ENCODE measurements around the gene MRPL19. TPM values are rescaled to one million over a fixed set of nuclear protein-coding genes. Genes with fewer than 3 reads are reported as not detected.

The MRPL19 gene
- total and polyA plus RNA-seq, 2 donors (not counting 3 experiments of a cell fraction or from before 2014, with no cell fraction given) = 13.0 to 52.3 TPM

GRCh38 chr2:75710220-75710576, 63.6 kb downstream of the MRPL19 start:
- no peaks in the 10 kb centered on the region for H3K9me3 ChIP-seq (replicated peaks; ENCODE audit: control insufficient read depth, insufficient read depth, low read length)
- peak overlapping the region; percentile 97 for H2AFZ ChIP-seq (ENCODE audit: low read depth, low read length)
- H3K27ac ChIP-seq (ENCODE audit: insufficient read depth, low read depth, low read length) = peak overlapping the region; percentile 81
- peaks cover 2 to 4% of the 10 kb centered on the region in 2 experiments for H3K27me3 ChIP-seq (ENCODE audit: control insufficient read depth in 2 of 2, insufficient read depth in 2 of 2, low read length in 2 of 2)
- H3K4me1 ChIP-seq (ENCODE audit: control insufficient read depth, extremely low read depth, insufficient read depth, low read length) = peaks cover 30% of the 10 kb centered on the region
- peak overlapping the region; percentile 46 to 98 (median 92) for H3K4me3 ChIP-seq (replicated peaks in 1 of 3; ENCODE audit: insufficient read depth in 1 of 3, low read depth in 1 of 3, low read length in 3 of 3)
- no peaks in the 10 kb centered on the region for H4K20me1 ChIP-seq (replicated peaks; ENCODE audit: control insufficient read depth, extremely low read depth, insufficient read depth, low read length)
- no peak for DNase-seq (ENCODE audit: low read depth, low spot score)
- H3K9ac ChIP-seq (replicated peaks; ENCODE audit: extremely low read depth, insufficient read depth, low read length) = peak overlapping the region; percentile 85
- intact Hi-C loops (cut with micrococcal nuclease) = loop anchor here (1.0 to 2.0 kb wide), 2 partner anchors 64 to 69 kb away; partner anchors contain the start of gene MRPL19
- no TSS peak for BruUV-seq (replicated peaks)
- no peaks in the 10 kb centered on the region for H3K9me1 ChIP-seq (replicated peaks; ENCODE audit: control insufficient read depth, extremely low read depth, insufficient read depth, low read length)
- no peak for FAIRE-seq
- no peaks in the 10 kb centered on the region for H3K36me3 ChIP-seq (ENCODE audit: control insufficient read depth in 2 of 2, extremely low read depth in 1 of 2, insufficient read depth in 2 of 2, low read length in 2 of 2)
- dilution Hi-C loops (cut with MboI; ENCODE audit: extremely low pct_ligation_motif_present, low sequenced_read_pairs) = no loop called here
- peaks cover 31% of the 10 kb centered on the region for H3K79me2 ChIP-seq (ENCODE audit: control insufficient read depth, insufficient read depth, low read length)
- TF ChIP-seq POLR2AphosphoS5 (IDR thresholded peaks at IDR 0.05; ENCODE audit: insufficient read depth, low read depth, low read length) (no peak), GATA2 (IDR thresholded peaks at IDR 0.05; ENCODE audit: insufficient read depth, insufficient read length, low read depth, low read length) (no peak), FOS (IDR thresholded peaks at IDR 0.05; ENCODE audit: borderline replicate concordance, insufficient read depth, low read length) (no peak), POLR2A (IDR thresholded peaks at IDR 0.05; ENCODE audit: low read depth, low read length) (no peak), JUN (IDR thresholded peaks at IDR 0.05; ENCODE audit: borderline replicate concordance, insufficient read depth, insufficient read length, low read depth) (no peak), MAX (IDR thresholded peaks at IDR 0.05; ENCODE audit: insufficient read depth, insufficient read length) (no peak), EZH2 (IDR thresholded peaks at IDR 0.05; ENCODE audit: borderline replicate concordance, low read depth, low read length, severe bottlenecking) (no peak), MYC (IDR thresholded peaks at IDR 0.05; ENCODE audit: low read depth, low read length) (no peak)
- TF ChIP-seq, protein P1, sequence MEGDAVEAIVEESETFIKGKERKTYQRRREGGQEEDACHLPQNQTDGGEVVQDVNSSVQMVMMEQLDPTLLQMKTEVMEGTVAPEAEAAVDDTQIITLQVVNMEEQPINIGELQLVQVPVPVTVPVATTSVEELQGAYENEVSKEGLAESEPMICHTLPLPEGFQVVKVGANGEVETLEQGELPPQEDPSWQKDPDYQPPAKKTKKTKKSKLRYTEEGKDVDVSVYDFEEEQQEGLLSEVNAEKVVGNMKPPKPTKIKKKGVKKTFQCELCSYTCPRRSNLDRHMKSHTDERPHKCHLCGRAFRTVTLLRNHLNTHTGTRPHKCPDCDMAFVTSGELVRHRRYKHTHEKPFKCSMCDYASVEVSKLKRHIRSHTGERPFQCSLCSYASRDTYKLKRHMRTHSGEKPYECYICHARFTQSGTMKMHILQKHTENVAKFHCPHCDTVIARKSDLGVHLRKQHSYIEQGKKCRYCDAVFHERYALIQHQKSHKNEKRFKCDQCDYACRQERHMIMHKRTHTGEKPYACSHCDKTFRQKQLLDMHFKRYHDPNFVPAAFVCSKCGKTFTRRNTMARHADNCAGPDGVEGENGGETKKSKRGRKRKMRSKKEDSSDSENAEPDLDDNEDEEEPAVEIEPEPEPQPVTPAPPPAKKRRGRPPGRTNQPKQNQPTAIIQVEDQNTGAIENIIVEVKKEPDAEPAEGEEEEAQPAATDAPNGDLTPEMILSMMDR (IDR thresholded peaks at IDR 0.05; ENCODE audit: extremely low read depth in 1 of 2, insufficient read depth in 1 of 2, low read depth in 1 of 2, low read length in 2 of 2) = no peak
- H3K4me2 ChIP-seq (ENCODE audit: insufficient read depth, low read length) = peak overlapping the region; percentile 100
- CTCF ChIA-PET = interaction anchor here (0.7 to 1.3 kb wide), 7 partner anchors 12 to 245 kb away, joined by 3 to 9 read pairs (median 4); partner anchors contain the start of gene MRPL19
- POLR2A ChIA-PET = interaction anchor here (0.8 to 1.1 kb wide), 2 partner anchors 12 to 64 kb away, joined by 3 to 4 read pairs; partner anchors contain the start of gene MRPL19

Data from endothelial cell of umbilical vein (primary cell).